ENCODE measurements around the gene ADAMTS2. TPM values are rescaled to one million over a fixed set of nuclear protein-coding genes. Genes with fewer than 3 reads are reported as not detected.

Gene ADAMTS2
- total RNA-seq, 1 donor from 2014 or later, result 25.3 TPM

DNA sequence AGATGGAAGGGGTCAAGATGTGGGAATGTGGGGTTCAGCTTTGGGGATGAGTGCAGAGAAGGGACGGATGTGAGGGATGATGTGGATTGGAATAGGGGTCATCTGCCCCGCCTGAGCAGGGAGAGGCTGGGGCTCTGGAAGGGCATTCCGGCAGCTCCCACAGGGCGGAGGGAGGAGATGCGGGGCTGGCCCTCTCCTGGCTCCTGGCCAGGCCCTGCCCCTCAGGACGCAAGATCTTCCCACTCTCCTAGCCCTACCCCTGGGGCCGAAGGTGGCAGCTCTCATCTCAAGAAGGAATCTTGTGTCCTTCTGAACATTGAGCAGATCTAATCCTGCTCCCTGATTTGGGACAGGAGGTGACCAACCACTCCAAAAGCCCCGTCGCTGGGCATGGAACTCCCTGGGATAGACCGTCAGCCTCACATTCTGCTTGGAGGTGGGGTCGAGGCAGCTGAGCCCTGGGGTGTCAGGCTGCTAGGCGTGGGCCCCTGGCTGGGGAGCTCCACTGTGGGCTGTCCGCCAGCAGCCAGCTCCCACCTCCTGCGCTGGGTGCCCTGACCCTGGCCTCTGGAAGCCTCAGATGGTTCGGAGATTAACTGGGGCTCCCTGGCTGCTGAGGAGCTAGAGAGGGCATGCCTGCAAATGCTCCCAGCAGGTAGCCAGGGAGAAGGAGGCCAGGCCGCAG is 159.9 kb downstream of the ADAMTS2 start:
- no peak for DNase-seq (ENCODE audit: low spot score)
- intact Hi-C loops (cut with DNase I), result no loop called here
- ATAC-seq, result peak; percentile 22

DNA sequence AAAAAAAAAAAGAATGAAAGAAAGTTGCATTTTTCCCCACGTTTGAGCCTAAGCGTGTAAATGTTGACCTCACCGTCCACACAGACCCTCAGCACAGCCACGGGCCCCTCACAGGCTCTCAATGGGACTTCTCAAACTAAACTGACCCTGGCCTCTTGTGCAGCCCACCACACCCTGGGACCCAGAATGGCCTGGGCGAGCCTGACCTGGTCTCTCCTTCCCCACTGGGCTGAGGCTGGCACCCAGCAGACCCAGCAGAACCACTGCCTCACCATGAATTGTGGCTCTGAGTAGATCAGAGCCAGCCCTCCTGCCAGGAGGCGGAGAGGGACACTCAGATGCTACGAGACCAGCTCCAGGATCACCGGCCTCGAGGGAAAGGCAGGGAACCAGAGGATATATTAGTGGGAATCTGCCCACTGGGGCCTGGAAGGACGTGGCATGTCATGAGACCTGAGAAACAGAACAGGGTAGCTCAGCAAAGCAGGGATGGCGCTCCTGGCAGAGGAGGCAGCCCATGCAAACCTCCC is 160.7 kb downstream of the ADAMTS2 start:
- intact Hi-C loops (cut with DNase I), result no loop called here
- no peak for DNase-seq (ENCODE audit: low spot score)

DNA sequence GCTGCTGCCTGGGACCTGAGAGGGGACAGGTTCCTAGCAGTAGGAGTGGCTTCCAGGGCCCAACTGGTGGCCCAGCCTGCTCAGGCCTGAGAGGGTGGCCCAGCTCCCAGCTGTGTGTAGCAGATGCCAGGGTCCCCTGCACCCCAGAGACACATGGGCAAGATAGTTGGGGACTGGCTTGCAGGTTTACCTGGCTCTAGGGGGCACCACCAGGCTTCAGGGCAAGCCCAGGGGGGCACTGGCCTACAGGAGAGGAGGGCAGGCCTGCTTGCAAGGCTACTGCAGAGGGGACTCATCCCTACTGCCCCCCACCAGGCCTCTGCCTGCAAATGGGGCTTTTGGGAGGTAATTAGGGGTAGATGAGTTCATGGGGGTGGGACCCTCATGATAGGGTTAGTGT is 161.8 kb downstream of the ADAMTS2 start:
- DNase-seq (ENCODE audit: low spot score) (no peak), ATAC-seq (no peak)
- intact Hi-C loops (cut with DNase I), result no loop called here

More for the DNA sequence above, 160.7 kb downstream of the ADAMTS2 start:
- no peak for ATAC-seq

DNA sequence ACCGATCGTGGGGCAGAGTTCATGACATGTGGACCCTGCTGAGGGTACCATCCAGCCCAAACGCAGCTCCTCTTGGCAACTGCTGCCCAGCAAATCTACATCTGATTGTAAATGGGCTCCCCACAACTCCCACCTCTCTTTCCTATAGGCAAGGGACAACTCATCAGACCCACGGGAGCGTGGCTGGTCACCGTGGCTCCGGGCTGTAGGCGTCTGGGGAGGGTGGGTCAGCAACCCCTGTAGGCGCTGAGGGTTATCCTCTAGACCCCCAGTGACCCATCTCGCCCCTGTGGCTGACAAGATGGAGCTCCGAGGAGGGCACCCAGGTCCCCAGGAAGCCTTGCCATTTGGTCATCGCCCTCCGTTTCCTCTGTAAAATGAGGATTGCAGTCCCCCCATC is 162.7 kb downstream of the ADAMTS2 start:
- ATAC-seq, result no peak
- intact Hi-C loops (cut with DNase I), result no loop called here
- DNase-seq (ENCODE audit: low spot score), result no peak

DNA sequence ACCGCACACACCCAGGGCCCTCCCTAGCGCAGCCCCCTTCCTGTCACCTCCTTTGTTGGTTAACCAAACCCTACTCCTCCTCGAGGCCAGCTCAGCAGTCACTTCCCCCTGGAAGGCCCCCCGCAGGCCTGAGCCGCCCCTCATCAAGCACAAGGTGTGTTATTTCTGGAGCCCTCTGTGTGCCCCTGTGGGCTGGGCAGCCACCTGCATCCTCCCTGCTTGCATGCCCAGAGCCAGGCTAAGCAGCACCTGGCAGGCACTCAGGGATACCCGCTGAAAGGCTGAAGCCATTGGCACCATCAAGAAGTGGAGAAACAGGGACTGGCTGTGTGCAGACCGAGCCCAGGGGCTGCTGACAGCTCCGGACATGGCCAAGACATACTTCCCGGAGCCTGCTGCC is 163.3 kb downstream of the ADAMTS2 start:
- intact Hi-C loops (cut with DNase I), result no loop called here
- ATAC-seq (no peak), DNase-seq (ENCODE audit: low spot score) (no peak)

DNA sequence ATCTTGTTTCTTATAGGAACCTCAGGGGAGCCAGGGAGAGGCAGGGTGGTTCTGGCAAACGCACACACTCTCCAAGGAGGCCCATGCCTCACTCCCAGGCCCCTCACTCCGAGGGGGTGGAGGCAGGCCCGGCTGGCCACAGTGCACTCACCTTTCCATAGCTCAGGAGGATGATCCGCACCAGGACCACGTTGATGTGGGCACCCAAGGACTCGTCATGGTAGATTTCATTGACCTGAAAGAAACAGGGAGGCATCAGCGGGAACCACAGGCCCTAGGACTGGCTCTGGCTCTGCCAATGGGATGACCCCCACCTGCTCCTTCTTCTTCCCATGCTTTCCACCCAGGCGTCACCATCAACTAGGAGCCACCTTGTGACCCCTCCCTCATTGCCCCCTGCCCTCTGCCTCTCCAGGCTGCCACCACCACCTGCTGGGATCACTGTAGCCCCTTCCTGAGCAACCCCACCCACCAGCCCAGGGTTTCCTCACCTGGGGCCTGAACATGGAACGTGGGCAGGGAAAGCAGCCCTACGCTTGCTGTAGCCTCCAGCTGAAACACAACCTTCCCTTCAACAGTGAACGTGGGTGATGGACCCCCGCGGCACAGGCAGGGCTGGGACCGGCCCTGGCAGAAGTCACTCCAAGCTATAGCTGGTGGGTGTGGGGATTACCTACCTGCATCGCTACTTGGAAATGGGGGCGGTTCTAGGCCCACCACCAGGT is 164.2 kb downstream of the ADAMTS2 start:
- no peak for ATAC-seq
- DNase-seq (ENCODE audit: low spot score), result no peak
- intact Hi-C loops (cut with DNase I), result no loop called here

DNA sequence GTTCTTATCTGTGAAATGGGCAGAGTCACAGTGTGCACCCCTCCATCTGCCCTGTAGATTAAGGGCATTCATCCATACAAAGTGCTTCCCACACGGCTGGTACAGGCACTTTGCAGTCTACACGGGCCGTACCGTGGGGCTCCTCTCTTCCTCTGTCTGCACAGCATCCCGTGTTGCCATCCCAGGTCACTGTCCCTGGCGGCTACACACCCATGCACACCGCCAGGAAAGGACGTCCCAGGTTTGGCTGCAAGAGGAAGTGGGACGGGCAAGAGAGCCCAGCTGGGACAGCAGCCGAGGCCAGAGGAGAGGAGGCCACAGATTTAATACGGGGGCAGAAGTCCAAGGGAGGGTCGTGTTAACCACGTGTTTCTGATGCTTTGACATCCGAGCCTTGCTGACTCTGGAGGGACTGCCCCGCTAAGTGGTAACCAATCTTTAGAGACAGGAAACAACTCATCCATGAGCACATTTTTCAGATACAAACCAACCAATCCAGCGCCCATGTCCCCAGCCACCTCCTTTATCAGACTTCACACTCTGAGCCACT is 165.1 kb downstream of the ADAMTS2 start:
- no peak for ATAC-seq
- intact Hi-C loops (cut with DNase I), result no loop called here
- DNase-seq (ENCODE audit: low spot score), result no peak

DNA sequence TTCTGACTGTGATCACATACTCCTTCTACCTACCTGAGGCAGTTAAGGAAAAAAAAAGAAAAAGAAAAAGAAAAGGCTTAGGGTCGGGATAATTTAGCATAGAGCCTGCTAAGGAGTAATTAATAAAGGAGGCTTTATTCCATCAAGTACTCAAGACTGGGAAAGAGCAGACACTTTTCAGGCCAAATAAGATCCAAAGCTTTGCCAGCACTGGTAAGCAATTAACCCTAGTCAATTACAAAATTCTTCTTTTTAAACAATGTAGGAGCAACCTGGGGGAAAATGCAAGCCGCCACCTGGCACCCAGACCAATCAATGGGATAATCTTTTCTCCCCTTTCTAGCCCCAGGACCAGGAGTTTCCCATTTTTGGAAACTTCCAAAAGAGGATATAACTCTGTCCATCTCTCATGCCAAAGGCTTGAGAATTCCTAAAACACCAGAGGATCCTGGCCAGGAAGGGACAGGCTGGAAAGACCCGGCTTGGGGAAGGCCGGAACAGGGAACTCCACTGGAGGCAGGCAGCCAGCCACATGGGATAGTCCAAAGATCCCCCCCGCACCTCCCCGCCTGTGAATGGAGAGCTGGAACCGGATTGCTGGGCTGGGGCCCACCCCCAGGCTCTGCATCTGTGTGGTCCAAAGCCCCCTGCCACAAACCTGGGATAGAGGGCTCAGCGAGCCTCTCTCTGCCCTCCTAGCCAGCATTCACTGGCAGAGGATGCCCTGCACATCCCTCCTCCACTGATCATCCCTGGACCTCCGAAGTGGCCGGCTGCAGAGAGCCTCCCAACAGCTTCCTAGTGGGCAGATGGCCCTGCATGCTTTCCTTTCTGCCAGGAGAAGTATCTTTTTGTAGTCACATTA is 167.3 kb downstream of the ADAMTS2 start:
- intact Hi-C loops (cut with DNase I), result no loop called here
- no peak for ATAC-seq
- no peak for DNase-seq (ENCODE audit: low spot score)

DNA sequence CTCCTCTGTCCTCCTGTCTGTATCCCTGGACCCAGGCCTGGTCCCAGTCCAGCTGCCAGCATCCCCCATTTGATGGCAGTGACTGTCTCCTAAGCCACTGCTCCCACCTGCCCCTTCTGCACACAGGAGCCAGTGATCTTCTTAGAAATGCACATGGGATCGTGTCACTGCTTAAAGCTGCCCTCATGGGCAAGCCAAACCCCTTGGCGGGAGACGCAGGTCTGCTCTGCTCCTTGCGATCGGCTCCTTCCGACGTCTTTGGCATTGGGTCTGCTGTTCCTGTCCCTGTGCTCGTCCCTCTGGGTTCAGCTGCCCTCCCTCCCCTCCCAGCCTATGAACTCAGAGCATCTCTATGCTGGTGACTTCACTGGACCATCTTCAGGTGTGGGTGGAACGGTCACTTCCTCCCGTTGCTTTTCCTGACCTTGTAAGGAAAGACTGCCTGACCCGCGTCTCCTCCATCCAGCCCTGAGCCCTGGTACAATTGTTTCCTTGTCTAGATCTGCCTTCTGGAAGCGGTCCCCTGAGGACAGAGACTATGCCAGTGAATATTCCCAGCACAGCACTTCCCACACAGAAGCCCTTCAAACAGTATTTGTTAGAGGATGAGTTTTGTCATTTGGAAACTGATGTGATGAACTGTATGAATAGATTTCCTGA is 168.6 kb downstream of the ADAMTS2 start:
- ATAC-seq, result no peak
- intact Hi-C loops (cut with DNase I), result no loop called here
- no peak for DNase-seq (ENCODE audit: low spot score)

DNA sequence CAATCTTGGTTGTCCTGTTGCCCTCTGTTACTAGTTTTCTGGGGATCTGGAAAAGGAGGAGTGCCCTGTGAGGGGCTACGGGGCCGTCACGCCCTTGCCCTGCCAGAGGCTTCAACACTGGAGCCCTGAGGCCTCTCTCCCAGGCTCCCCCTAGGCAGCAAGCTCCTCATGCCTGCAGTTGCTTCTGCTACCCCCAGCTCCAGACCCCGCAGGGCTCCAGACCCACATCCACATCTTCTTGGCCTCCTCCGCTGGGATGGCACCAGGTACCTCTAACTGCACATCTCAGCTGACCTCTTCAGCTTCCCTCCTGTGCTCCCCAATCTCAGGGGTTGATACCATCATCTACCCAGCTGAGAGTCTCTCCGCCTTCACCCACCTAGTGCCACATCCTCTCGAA is 169.1 kb downstream of the ADAMTS2 start:
- DNase-seq (ENCODE audit: low spot score) (no peak), ATAC-seq (no peak)
- intact Hi-C loops (cut with DNase I), result no loop called here

DNA sequence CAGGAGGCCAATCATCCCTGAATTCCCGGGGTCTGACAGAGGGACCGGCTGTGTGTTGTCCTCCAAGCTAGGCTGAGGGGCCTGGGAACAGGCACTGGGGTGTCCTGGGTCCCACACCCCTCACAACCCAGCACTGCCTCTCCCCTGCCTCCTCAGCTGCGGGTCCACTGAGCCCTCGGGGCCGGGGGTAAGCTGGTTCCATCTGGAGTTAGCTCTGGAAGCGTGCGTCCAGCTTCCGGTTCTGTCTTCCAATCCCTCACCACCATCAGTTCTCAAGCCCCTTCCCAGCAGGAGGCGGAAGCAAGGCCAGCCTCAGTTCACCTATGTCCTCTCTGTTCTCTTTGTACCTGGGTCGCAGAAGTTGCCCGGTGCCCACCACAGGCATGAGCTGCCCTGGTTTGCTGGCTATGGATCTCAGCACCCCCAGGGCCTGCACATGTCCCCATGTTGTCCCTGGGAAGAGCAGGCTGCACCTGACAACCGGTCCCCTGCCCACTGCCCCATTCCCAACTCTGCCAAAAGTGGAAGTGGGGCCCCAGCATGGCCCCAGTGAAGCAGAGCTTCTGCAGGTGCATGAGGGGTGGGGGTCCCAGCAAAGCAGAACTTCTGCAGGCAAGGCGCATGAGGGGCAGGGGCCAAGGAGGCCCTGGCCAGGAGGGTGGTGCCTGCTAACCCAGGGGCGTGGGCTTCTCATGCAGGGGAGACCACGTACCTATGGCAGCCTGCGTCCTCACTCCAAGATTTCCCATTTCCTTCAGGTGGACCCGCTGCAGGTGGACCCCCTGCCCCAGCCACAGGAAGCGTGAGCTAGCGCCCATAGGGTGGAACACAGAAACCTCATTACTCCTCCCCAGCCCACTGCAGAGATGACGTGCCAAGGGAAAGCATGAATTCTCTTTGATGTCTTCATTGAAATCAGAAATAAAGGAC is 173.2 kb downstream of the ADAMTS2 start:
- intact Hi-C loops (cut with DNase I), result no loop called here
- ATAC-seq (no peak), DNase-seq (ENCODE audit: low spot score) (no peak)

DNA sequence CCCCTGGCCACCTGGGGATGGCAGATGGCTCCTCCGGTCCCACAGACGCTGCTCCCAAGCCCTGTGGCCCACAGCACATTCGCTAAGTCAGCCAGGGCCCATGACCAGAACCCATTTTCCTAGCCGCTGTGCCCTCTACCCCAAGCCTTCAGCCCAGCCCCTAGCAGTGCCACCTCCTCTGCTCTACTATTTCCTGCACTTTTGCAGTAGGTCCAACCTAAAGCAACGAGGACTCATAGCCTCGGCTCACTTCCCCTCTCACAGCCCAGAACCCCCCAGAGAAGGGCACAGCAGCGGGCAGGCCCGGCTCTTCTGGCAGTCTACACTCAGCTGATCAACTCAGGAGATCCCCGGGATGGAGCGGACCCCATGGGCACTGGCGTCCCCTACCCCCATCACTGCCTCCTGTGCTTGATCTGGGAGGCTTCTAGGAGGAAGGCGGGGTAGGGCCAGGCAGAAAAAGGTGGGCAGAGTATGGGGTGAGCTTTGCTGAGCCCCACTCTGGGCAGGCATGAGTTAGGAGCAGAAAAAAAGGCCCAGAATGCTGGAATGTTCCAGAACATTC is 173.9 kb downstream of the ADAMTS2 start:
- ATAC-seq (no peak), DNase-seq (ENCODE audit: low spot score) (no peak)
- intact Hi-C loops (cut with DNase I), result no loop called here

DNA sequence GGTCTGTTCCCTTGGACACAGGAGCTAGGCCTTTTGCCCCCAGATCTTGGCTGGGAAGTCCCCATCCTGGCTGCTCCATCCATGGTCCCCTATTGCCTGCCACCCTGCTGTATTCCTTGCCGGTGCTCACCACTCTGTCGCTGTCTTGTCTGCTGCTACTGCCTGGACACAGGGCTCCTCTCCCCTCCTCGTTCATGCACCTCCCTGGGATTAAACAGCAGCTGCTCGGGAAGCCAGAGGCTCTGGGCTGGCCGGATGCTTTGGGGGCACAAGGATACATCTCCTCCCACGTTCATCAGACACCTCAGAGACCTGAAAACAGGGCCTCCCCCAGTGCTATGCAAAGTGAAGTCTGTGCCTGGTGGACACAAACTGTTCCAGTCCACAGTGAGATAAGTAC is 174.7 kb downstream of the ADAMTS2 start:
- DNase-seq (ENCODE audit: low spot score) (no peak), ATAC-seq (no peak)
- intact Hi-C loops (cut with DNase I), result no loop called here

DNA sequence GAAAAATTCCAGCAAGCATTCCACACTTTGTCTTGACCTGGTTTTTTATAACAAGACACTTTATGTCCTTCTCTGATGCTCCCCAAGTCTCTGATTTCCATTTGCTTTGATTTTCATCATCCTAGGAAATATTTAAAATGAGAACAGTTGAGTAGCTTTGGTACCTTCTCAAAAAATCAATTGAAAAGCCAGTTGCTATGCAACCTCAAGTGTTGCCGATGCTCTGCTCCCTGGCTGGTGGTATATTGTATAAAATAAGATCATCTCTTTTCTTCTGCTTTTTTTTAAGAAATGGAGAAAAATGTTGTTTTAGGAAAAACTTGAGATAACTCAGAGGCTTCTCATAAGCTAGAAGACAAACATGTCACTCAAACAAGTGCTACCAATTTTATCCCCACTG is 175.4 kb downstream of the ADAMTS2 start:
- intact Hi-C loops (cut with DNase I), result loop anchor here (5.0 to 10.0 kb wide), 2 partner anchors 175 to 327 kb away; partner anchors contain the start of gene ADAMTS2
- DNase-seq (ENCODE audit: low spot score), result no peak
- ATAC-seq, result no peak

DNA sequence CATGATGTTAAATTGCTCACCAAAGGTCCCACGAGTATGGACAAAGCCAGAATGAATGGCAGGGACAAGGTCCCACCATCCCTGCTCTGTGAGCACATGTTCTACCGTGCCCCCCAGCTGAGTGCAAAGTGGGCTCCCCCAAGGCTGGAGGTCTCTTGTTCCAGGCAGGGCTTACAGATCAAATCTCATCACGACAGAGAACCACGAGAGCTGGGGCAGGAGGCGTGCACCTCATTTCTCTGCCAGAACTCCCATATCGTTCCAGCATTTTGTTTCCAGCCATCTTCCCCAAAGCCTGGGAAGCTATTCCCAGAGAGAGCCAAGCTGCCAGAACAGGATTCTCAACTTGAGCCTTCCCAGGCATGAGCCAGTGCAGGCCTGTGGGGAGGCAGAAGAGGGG is 176.6 kb downstream of the ADAMTS2 start:
- ATAC-seq (no peak), DNase-seq (ENCODE audit: low spot score) (peak; percentile 45)
- intact Hi-C loops (cut with DNase I), result loop anchor here (5.0 to 10.0 kb wide), 2 partner anchors 176 to 329 kb away; partner anchors contain the start of gene ADAMTS2

DNA sequence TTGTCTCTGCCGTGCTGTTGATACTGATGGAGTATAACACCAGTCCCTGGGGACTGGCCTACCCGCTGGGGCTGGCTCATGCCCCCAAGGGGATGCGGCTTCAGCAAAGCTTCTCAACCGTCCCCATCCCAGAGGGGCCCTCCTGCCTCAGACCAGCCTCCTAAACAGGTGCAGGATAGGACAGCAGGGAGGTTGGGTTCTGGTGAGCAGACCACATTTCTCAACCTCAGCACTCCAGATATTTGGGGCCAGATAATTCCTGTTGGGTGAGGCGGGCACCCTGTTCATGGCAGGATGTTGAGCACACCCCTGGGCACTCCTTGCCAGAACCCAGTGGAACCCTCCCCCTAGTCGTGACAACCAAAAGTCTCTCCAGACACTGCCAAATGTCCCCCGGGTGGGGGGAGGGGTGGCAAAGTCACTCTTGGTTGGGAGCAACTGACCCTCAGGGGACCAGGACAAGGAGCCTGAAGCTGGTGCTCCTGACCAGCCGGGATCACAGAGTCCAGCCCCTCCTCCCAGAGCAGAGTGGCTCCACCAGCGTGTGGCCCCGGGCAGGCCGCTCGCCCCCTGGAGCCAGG is 177.3 kb downstream of the ADAMTS2 start:
- intact Hi-C loops (cut with DNase I), result loop anchor here (5.0 to 10.0 kb wide), 2 partner anchors 177 to 329 kb away; partner anchors contain the start of gene ADAMTS2
- DNase-seq (ENCODE audit: low spot score), result peak; percentile 59
- no peak for ATAC-seq

Measured in sciatic nerve (tissue), 2 donors.